A549 (cell line): Measurements from ENCODE around the gene PLAAT2.

Source experiments
- BHLHE40 ChIP-seq: IDR thresholded peaks from 2 replicates; pipeline ENCODE4 v1.6.1; 2012; ENCODE audit warnings: low read depth, low read length, inconsistent platforms
- CHD2 ChIP-seq: fragments of 150-350 bp; IDR thresholded peaks from 2 replicates; pipeline ENCODE4 v1.6.1; 2014; ENCODE audit warnings: low read length; ENCODE audit not compliant: partially characterized antibody
- FOSL2 ChIP-seq, 2 experiments: fragments of 450-650 bp in 1 of 2; fragments of >200 bp in 1 of 2; sonication (Bioruptor Twin) in 1 of 2; formaldehyde crosslinking; IDR thresholded peaks; 2 replicates each; pipeline versions ENCODE4 v1.5.0 to v1.6.1; 2016 to 2020; ENCODE audit warnings: mild to moderate bottlenecking in 1 of 2, moderate library complexity in 1 of 2
- MAX ChIP-seq: IDR thresholded peaks from 2 replicates; pipeline ENCODE4 v1.6.1; 2012
- NPAS2 ChIP-seq: fragments of 250-450 bp; sonication (Bioruptor Pico); IDR thresholded peaks from 2 replicates; pipeline ENCODE4 v1.8.0; 2022; ENCODE audit warnings: mild to moderate bottlenecking, moderate library complexity, borderline replicate concordance
- POLR2A ChIP-seq: IDR thresholded peaks from 2 replicates; pipeline ENCODE4 v1.6.1; 2012; ENCODE audit warnings: mild to moderate bottlenecking, low read length
- POLR2AphosphoS2 ChIP-seq: conservative IDR thresholded peaks from 2 replicates; pipeline ENCODE4 v1.6.1; 2012; ENCODE audit warnings: low read length, improper control_type of control experiment, inconsistent platforms
- RCOR1 ChIP-seq: fragments of 150-350 bp; IDR thresholded peaks from 2 replicates; pipeline ENCODE4 v1.6.1; 2014; ENCODE audit warnings: antibody characterized with exemption, low read length, low read depth
- ZC3H11A ChIP-seq: fragments of 450-650 bp; IDR thresholded peaks from 2 replicates; pipeline ENCODE4 v1.6.1; 2014; ENCODE audit warnings: antibody characterized with exemption, mild to moderate bottlenecking
- TF ChIP-seq, protein P1 (sequence below): fragments of 200-600 bp; sonication (generic); IDR thresholded peaks from 2 replicates; pipeline ENCODE4 v1.6.1; 2016; ENCODE audit warnings: antibody characterized with exemption, mild to moderate bottlenecking, moderate library complexity
- TF ChIP-seq, protein P2 (sequence below): fragments of >200 bp; sonication (Bioruptor Twin); formaldehyde crosslinking; IDR thresholded peaks from 3 replicates; pipeline ENCODE4 v1.5.1; 2016

DNA sequence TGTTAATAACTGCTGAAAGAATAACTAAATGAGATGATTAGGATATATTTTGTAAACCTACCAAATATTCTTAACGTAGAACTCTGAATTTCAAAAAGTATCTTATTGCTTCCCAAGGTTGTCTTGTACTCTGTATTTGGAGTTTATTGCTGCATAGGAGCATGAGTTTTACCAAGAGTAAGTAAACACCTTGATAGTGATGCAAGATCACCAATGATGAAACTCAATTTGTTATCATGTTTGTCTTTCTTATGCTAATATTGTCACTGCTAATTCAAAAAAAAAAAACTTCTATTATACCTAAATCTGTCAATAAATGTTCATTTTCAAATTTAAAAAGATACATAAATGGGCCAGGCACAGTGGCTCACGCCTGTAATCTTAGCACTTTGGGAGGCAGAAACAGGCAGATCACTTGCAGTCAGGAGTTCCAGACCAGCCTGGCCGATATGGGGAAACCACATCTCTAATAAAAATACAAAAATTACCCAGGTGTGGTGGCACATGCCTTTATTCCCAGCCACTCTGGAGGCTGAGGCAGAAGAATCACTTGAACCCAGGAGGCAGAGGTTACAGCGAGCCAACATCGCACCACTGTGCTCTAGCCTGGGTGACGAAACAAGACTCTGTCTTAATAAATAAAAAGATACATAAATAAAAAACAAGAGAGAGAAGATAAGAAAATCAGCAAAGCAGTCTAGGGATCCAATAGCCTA is 23.4 kb upstream of the PLAAT2 start:
- TF ChIP-seq POLR2A (no peak), POLR2AphosphoS2 (no peak), CHD2 (no peak), ZC3H11A (no peak), BHLHE40 (no peak), NPAS2 (CRISPR knock-in tag) (no peak), RCOR1 (no peak), FOSL2 (IDR thresholded peaks at IDR 0.05) (no peak), FOSL2 (CRISPR knock-in tag; IDR thresholded peaks at IDR 0.05) (no peak), MAX (no peak)
- TF ChIP-seq, protein P1, sequence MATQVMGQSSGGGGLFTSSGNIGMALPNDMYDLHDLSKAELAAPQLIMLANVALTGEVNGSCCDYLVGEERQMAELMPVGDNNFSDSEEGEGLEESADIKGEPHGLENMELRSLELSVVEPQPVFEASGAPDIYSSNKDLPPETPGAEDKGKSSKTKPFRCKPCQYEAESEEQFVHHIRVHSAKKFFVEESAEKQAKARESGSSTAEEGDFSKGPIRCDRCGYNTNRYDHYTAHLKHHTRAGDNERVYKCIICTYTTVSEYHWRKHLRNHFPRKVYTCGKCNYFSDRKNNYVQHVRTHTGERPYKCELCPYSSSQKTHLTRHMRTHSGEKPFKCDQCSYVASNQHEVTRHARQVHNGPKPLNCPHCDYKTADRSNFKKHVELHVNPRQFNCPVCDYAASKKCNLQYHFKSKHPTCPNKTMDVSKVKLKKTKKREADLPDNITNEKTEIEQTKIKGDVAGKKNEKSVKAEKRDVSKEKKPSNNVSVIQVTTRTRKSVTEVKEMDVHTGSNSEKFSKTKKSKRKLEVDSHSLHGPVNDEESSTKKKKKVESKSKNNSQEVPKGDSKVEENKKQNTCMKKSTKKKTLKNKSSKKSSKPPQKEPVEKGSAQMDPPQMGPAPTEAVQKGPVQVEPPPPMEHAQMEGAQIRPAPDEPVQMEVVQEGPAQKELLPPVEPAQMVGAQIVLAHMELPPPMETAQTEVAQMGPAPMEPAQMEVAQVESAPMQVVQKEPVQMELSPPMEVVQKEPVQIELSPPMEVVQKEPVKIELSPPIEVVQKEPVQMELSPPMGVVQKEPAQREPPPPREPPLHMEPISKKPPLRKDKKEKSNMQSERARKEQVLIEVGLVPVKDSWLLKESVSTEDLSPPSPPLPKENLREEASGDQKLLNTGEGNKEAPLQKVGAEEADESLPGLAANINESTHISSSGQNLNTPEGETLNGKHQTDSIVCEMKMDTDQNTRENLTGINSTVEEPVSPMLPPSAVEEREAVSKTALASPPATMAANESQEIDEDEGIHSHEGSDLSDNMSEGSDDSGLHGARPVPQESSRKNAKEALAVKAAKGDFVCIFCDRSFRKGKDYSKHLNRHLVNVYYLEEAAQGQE, result no peak
- TF ChIP-seq, protein P2, sequence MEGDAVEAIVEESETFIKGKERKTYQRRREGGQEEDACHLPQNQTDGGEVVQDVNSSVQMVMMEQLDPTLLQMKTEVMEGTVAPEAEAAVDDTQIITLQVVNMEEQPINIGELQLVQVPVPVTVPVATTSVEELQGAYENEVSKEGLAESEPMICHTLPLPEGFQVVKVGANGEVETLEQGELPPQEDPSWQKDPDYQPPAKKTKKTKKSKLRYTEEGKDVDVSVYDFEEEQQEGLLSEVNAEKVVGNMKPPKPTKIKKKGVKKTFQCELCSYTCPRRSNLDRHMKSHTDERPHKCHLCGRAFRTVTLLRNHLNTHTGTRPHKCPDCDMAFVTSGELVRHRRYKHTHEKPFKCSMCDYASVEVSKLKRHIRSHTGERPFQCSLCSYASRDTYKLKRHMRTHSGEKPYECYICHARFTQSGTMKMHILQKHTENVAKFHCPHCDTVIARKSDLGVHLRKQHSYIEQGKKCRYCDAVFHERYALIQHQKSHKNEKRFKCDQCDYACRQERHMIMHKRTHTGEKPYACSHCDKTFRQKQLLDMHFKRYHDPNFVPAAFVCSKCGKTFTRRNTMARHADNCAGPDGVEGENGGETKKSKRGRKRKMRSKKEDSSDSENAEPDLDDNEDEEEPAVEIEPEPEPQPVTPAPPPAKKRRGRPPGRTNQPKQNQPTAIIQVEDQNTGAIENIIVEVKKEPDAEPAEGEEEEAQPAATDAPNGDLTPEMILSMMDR, result no peak
